Tibial nerve (tissue), 4 donors: Measurements from ENCODE around the gene ARID5A. TPM values are rescaled to one million over a fixed set of nuclear protein-coding genes. Genes with fewer than 3 reads are reported as not detected.

ENCODE experiments used
- DNase-seq, 2 donors: peaks; one replicate each; pipeline ENCODE4 v3.0.0-alpha.2; 2019; ENCODE audit warnings: low spot score in 2 of 2
- H3K27ac ChIP-seq, 4 donors: fragments of 200-600 bp; sonication (generic) in 3 of 4; one replicate each; pipeline ENCODE4 v1.5.1; 2017 to 2019; ENCODE audit warnings: mild to moderate bottlenecking in 1 of 4
- H3K27me3 ChIP-seq, 2 donors: fragments of 200-600 bp; sonication (generic) in 1 of 2; one replicate each; pipeline versions ENCODE4 v1.5.1 to v1.6.0; 2017 to 2019
- H3K36me3 ChIP-seq, 3 donors: fragments of 200-600 bp; sonication (generic); one replicate each; pipeline ENCODE4 v1.5.1; 2018 to 2019
- H3K4me1 ChIP-seq, 4 donors: fragments of 200-600 bp; sonication (generic) in 3 of 4; one replicate each; pipeline ENCODE4 v1.5.1; 2017 to 2019
- H3K4me3 ChIP-seq, 4 donors: fragments of 200-600 bp; sonication (generic) in 3 of 4; one replicate each; pipeline ENCODE4 v1.5.1; 2017 to 2019; ENCODE audit warnings: mild to moderate bottlenecking in 1 of 4, moderate library complexity in 1 of 4
- H3K9me3 ChIP-seq, 4 donors: fragments of 200-600 bp; sonication (generic) in 3 of 4; one replicate each; pipeline ENCODE4 v1.5.1; 2017 to 2019
- EP300 ChIP-seq, 2 donors: sonication (generic); formaldehyde crosslinking; IDR thresholded peaks; one replicate each; pipeline ENCODE4 v1.6.1; 2017; ENCODE audit warnings: antibody characterized with exemption in 2 of 2, mild to moderate bottlenecking in 1 of 2
- POLR2A ChIP-seq, 2 donors: fragments of 450-650 bp; IDR thresholded peaks; one replicate each; pipeline ENCODE4 v1.6.1; 2017; ENCODE audit warnings: antibody characterized with exemption in 2 of 2, mild to moderate bottlenecking in 2 of 2, moderate library complexity in 2 of 2
- WGBS, 2 donors: methylation state at CpG; one replicate each; pipeline ENCODE4 v1.1.5; 2018; 5-methylcytosine and 5-hydroxymethylcytosine counted together
- total RNA-seq, 4 donors: library from RNA; depleted of rRNA; stranded (reverse); fragments of >200 nt; gene quantifications; one replicate each; pipeline ENCODE4 v1.1.0, GENCODE V29; 2016
- TF ChIP-seq, protein P1 (sequence below), 5 experiments: fragments of 200-600 bp in 3 of 5; fragments of 450-650 bp in 2 of 5; sonication (generic) in 3 of 5; IDR thresholded peaks; one replicate each; pipeline ENCODE4 v1.5.1; 2016 to 2019; ENCODE audit warnings: antibody characterized with exemption in 5 of 5, mild to moderate bottlenecking in 3 of 5, moderate library complexity in 2 of 5

ARID5A gene
- total RNA-seq, 4 donors from 2014 or later, result 23.8 to 56.4 (median 40.3) TPM

DNA sequence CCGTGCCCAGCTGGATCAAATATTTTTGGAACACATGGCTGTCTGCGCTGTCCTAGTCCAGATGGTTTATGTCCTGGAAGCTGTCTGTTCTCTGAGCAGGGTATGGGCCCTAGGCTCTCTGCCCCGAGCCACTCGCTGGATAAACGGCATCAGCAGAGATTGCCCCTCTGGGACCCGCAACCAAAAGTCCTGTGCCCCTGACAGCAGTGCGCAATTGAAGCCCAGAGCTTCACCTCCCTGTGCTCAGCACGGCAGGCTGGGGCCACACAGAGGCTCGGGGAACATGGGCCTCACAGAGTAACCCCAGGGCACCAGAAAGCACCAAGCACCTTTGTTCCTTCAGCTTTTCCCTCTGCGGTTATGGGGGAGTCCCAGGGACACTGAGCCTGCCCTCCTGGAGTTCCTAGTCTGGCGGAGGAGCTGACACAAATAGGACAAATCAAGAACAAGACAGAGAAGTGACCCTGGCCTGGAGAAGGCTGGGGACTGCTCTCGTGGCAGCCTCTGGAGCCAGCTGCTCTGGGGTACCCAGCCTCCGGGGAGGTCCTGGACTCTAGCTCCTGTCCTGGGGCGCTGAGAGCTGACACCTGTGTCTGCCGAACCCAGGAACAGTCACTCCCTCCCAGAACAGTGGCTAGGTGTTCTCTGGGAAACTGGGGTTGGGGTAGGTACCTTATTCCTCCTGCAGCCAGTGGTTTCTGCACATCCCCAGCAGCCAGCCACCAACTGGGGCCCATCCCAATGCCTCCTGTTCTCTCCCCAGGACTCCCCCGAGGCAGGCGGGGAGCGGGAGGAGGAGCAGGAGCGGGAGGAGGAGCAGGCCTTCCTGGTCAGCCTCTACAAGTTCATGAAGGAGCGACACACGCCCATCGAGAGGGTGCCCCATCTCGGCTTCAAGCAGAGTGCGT lies 12.3 kb downstream of the ARID5A start:
- Histone ChIP-seq H3K9me3 (no peaks in the 10 kb centered on the region), H3K4me1 (peaks cover 0 to 39% (median 18%) of the 10 kb centered on the region in 4 donors), H3K36me3 (peaks cover 3 to 77% (median 13%) of the 10 kb centered on the region in 3 donors), H3K27ac (peak overlapping the region in 2 of 4 donors; percentile 31 to 32), H3K4me3 (no peak overlapping the region), H3K27me3 (no peaks in the 10 kb centered on the region)
- DNase-seq, result no peak
- WGBS, 2 donors, result 71 to 87% methylated on average over 12 to 23 of the region's 24 CpGs
- TF ChIP-seq, protein P1, sequence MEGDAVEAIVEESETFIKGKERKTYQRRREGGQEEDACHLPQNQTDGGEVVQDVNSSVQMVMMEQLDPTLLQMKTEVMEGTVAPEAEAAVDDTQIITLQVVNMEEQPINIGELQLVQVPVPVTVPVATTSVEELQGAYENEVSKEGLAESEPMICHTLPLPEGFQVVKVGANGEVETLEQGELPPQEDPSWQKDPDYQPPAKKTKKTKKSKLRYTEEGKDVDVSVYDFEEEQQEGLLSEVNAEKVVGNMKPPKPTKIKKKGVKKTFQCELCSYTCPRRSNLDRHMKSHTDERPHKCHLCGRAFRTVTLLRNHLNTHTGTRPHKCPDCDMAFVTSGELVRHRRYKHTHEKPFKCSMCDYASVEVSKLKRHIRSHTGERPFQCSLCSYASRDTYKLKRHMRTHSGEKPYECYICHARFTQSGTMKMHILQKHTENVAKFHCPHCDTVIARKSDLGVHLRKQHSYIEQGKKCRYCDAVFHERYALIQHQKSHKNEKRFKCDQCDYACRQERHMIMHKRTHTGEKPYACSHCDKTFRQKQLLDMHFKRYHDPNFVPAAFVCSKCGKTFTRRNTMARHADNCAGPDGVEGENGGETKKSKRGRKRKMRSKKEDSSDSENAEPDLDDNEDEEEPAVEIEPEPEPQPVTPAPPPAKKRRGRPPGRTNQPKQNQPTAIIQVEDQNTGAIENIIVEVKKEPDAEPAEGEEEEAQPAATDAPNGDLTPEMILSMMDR (IDR thresholded peaks at IDR 0.05), result no peak
- TF ChIP-seq EP300 (IDR thresholded peaks at IDR 0.05), result no peak
- no peak for TF ChIP-seq POLR2A (IDR thresholded peaks at IDR 0.05)

DNA sequence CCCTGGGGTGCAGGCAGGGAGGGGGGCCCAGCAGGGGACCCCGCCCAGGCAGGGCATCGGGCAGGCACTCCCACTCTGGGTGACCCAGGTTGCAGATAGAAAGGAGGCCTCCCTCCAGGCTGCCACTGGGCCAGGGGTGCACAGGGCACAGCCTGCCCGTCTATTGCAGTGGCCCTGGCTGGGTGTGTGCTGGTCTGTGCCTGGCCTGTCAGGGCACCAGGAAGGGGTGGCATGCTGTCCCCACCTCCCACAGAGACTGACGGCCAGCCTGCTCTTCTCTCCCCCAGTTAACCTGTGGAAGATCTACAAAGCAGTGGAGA lies 12.9 kb downstream of the ARID5A start:
- H3K4me3 ChIP-seq, result no peak overlapping the region
- no peaks in the 10 kb centered on the region for H3K9me3 ChIP-seq
- TF ChIP-seq POLR2A (IDR thresholded peaks at IDR 0.05) (no peak), EP300 (IDR thresholded peaks at IDR 0.05) (no peak)
- TF ChIP-seq, protein P1 (IDR thresholded peaks at IDR 0.05), result no peak
- H3K36me3 ChIP-seq, result peaks cover 3 to 77% (median 13%) of the 10 kb centered on the region in 3 donors
- H3K27ac ChIP-seq, result no peak overlapping the region
- 87 to 100% methylated on average over 3 to 4 of the region's 4 CpGs for WGBS, 2 donors
- peaks cover 0 to 45% (median 23%) of the 10 kb centered on the region in 4 donors for H3K4me1 ChIP-seq
- no peaks in the 10 kb centered on the region for H3K27me3 ChIP-seq
- no peak for DNase-seq

DNA sequence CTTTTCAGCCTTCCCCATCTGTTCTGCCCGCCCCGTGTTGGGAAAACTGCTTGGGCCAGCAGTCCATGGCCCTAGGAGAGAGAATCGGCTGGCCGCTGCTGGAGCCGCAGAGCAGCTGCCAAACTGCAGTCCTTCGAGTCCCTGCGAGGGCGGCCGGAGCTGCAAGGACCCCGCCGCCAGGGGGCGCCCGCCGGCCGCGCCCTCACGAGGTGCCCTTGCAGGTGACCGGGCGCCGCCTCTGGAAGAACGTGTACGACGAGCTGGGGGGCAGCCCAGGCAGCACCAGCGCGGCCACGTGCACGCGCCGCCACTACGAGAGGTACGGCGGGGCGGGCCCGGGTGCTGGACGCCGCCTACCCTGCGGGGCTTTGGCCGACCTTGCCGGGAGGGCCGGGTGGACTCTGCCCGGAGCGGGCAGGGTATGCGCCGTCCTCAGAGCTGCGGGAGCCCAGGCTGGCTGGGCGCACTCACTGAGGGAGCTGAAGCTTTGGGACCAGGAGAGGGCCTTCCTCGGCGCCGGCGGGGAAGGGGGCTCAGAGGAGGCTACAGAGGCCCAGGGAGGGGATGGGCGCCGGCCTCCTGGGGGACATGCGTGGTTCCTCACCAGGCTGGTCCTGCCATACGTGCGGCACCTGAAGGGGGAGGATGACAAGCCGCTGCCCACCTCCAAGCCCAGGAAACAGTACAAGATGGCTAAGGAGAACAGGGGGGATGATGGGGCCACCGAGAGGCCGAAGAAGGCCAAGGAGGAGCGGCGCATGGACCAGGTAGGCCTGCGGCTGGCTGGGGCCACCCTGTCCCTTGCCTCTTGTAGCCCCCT lies 13.6 kb downstream of the ARID5A start:
- TF ChIP-seq EP300 (IDR thresholded peaks at IDR 0.05), result no peak
- no peak for TF ChIP-seq POLR2A (IDR thresholded peaks at IDR 0.05)
- TF ChIP-seq, protein P1 (IDR thresholded peaks at IDR 0.05), result peak in 3 of 5 experiments; percentile 17 to 44 (median 22)
- Histone ChIP-seq H3K4me1 (peaks cover 0 to 49% (median 25%) of the 10 kb centered on the region in 4 donors), H3K36me3 (peaks cover 3 to 76% (median 13%) of the 10 kb centered on the region in 3 donors), H3K4me3 (no peak overlapping the region), H3K27me3 (no peaks in the 10 kb centered on the region), H3K9me3 (no peaks in the 10 kb centered on the region), H3K27ac (no peak overlapping the region)
- DNase-seq, result no peak
- WGBS, 2 donors, result 76 to 82% methylated on average over 9 to 61 of the region's 61 CpGs

DNA sequence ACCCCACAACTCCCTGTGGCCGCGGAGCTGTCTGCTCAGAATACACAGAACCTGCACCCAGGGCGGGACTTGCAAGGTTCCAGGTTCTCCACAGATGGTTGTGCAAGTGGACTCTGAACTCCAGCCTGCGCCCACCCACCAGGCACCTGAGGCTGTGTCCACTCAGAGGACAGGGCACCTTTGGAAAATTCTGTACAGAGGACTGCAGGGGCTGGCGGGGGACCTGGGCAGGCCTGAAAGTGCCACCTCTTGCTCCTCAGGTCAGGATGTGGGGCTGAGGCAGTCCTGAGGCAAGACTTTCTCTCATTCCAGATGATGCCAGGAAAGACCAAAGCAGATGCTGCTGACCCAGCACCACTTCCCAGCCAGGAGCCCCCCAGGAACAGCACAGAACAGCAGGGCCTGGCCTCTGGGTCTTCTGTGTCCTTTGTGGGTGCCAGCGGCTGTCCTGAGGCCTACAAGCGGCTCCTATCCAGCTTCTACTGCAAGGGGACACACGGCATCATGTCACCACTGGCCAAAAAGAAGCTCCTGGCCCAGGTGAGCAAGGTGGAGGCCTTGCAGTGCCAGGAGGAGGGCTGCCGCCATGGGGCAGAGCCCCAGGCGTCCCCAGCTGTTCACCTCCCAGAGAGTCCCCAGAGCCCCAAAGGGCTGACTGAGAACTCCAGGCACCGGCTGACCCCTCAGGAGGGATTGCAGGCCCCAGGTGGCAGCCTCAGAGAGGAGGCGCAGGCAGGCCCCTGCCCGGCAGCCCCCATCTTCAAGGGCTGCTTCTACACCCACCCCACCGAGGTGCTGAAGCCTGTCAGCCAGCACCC lies 14.4 kb downstream of the ARID5A start:
- DNase-seq, result no peak
- TF ChIP-seq POLR2A (IDR thresholded peaks at IDR 0.05) (no peak), EP300 (IDR thresholded peaks at IDR 0.05) (no peak)
- TF ChIP-seq, protein P1 (IDR thresholded peaks at IDR 0.05), result no peak
- Histone ChIP-seq H3K4me3 (no peak overlapping the region), H3K9me3 (no peaks in the 10 kb centered on the region), H3K36me3 (peaks cover 3 to 68% (median 13%) of the 10 kb centered on the region in 3 donors), H3K4me1 (peaks cover 0 to 49% (median 24%) of the 10 kb centered on the region in 4 donors), H3K27ac (no peak overlapping the region), H3K27me3 (no peaks in the 10 kb centered on the region)
- WGBS, 2 donors, result 95 to 98% methylated on average over 9 to 10 of the region's 14 CpGs
